Kidney epithelial cell (primary cell): ENCODE results near the gene PLA2G3. TPM values are rescaled to one million over a fixed set of nuclear protein-coding genes. Genes with fewer than 3 reads are reported as not detected.

Source experiments
- DNase-seq: peaks from one replicate; pipeline ENCODE4 v3.0.0-alpha.2; 2010; ENCODE audit warnings: low read depth
- H3K27me3 ChIP-seq: 2 replicates; pipeline ENCODE4 v1.6.0; 2011; ENCODE audit warnings: low read length; ENCODE audit not compliant: control insufficient read depth, insufficient read depth
- H3K36me3 ChIP-seq: 2 replicates; pipeline ENCODE4 v1.5.1; 2011; ENCODE audit warnings: low read length; ENCODE audit not compliant: control insufficient read depth, insufficient read depth
- H3K4me3 ChIP-seq: 2 replicates; pipeline ENCODE4 v1.5.1; 2011; ENCODE audit warnings: low read depth, mild to moderate bottlenecking, control low read depth, low read length
- total RNA-seq: library from RNA; depleted of rRNA; stranded (reverse); fragments of >200 nt; gene quantifications from 2 replicates; pipeline ENCODE4 v1.2.3, GENCODE V29; 2015
- TF ChIP-seq, protein P1 (sequence below): IDR thresholded peaks from 2 replicates; pipeline ENCODE4 v1.5.1; 2011; ENCODE audit warnings: mild to moderate bottlenecking, moderate library complexity, low read length, control low read depth, inconsistent platforms; ENCODE audit not compliant: insufficient read depth, poor library complexity, severe bottlenecking

Gene PLA2G3
- total RNA-seq, 1 donor from 2014 or later = 0.46 TPM

DNA sequence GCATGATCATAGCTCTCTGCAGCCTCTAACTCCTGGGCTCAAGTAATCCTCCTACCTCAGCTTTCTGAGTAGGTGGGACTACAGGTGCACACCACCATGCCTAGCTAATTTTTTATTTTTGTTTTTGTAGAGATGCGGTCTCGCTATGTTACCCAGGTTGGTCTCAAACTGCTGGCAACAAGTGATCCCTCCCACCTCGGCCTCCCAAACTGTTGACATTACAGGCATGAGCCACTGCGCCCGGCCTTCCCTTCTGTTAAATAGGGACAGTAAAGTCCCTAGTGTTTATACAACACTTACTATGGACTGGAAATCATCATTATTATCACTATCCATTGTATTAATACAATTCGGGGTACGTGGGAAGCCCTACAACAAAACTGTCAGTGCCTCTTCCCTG lies 45.6 kb downstream of the PLA2G3 start:
- no peak for DNase-seq
- Histone ChIP-seq H3K27me3 (no peaks in the 10 kb centered on the region), H3K4me3 (no peak overlapping the region), H3K36me3 (peaks cover 19% of the 10 kb centered on the region)
- TF ChIP-seq, protein P1, sequence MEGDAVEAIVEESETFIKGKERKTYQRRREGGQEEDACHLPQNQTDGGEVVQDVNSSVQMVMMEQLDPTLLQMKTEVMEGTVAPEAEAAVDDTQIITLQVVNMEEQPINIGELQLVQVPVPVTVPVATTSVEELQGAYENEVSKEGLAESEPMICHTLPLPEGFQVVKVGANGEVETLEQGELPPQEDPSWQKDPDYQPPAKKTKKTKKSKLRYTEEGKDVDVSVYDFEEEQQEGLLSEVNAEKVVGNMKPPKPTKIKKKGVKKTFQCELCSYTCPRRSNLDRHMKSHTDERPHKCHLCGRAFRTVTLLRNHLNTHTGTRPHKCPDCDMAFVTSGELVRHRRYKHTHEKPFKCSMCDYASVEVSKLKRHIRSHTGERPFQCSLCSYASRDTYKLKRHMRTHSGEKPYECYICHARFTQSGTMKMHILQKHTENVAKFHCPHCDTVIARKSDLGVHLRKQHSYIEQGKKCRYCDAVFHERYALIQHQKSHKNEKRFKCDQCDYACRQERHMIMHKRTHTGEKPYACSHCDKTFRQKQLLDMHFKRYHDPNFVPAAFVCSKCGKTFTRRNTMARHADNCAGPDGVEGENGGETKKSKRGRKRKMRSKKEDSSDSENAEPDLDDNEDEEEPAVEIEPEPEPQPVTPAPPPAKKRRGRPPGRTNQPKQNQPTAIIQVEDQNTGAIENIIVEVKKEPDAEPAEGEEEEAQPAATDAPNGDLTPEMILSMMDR = no peak

DNA sequence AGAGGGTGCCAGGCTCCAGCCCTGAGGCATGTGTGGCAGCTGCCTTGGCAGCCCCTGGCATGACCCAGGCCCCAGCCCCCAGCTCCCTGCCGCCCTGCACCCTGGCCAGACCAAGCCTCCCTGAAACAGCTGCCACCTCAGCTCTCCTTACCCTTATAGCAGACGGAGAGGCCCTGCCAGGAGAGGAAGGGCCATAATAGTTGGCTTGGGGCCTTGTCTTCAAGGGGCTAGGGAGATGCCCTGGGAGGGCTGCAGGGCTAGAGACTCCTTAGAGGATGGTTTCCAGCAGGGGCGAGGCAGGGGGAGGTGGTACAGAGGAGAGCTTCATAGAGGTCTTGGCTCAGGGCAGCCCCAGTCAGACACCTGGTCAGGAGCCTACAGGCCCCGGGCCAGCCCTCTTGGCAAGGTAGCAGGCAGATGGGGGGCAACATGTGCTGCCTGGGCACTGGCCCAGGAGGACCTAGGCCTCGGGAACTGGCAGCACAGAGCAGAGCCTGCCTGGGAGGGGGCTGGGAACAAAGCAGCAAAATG lies 46.2 kb downstream of the PLA2G3 start:
- no peak for DNase-seq

DNA sequence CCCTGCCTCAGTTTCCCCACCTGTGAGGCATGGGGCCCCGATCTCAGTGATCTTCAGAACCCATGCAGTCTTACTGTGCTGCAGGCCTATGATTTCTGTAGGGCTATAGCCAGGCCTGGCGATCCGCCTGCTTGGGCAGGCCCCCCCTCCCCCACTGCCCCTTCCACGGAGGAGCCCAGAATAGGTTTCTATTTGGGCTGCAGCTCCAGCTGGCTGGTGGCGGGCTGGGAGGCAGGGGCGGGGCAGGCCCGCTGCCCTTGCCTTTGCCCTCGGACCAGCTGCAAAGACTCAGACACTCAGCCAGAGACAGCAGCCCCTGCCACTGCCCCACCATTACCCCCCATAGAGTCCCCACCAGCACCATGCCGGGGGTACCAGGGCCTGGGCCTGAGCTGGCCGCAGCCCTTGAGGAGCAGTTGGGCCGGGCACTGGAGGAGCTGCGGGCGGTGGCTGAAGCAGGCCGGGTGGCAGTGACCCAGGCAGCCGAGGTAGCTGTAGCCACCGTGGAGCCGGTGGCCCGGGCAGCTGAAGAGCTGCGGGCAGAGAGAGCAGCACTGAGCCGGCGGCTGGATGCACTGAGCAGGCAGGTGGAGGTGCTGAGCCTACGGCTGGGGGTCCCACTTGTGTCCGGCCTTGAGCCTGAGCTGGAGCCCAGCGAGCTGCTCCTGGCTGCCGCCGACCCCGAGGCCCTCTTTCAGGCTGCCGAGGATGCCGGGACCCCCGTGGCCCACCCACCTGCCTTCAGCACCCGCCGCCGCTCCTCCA lies 47.0 kb downstream of the PLA2G3 start:
- H3K27me3 ChIP-seq = no peaks in the 10 kb centered on the region
- H3K36me3 ChIP-seq = peaks cover 23% of the 10 kb centered on the region
- no peak for DNase-seq
- H3K4me3 ChIP-seq = no peak overlapping the region
- TF ChIP-seq, protein P1 = no peak

More for the DNA sequence above, 46.2 kb downstream of the PLA2G3 start:
- Histone ChIP-seq H3K36me3 (peaks cover 21% of the 10 kb centered on the region), H3K4me3 (no peak overlapping the region), H3K27me3 (no peaks in the 10 kb centered on the region)
- TF ChIP-seq, protein P1 = no peak

DNA sequence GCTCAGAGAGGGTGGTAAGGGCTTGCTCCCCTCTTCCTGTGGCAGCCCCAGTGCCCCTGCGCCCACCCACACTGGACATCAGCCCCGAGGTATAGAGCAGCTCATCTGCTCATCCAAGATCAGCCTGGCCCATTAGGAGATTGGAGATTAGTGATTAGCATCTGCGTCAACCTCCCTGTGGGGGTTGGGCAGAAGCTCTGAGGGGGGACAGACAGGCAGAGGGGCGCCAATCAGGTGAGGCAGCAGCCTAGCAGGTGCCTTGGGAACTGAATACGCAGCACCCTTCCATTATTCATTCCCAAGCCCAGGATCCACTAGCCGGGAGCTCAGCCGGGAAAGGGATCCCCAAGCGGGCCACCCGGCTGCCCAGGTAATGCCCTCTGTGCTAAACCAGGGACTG lies 48.1 kb downstream of the PLA2G3 start:
- TF ChIP-seq, protein P1 = no peak
- Histone ChIP-seq H3K4me3 (no peak overlapping the region), H3K27me3 (no peaks in the 10 kb centered on the region), H3K36me3 (peaks cover 21% of the 10 kb centered on the region)
- no peak for DNase-seq

DNA sequence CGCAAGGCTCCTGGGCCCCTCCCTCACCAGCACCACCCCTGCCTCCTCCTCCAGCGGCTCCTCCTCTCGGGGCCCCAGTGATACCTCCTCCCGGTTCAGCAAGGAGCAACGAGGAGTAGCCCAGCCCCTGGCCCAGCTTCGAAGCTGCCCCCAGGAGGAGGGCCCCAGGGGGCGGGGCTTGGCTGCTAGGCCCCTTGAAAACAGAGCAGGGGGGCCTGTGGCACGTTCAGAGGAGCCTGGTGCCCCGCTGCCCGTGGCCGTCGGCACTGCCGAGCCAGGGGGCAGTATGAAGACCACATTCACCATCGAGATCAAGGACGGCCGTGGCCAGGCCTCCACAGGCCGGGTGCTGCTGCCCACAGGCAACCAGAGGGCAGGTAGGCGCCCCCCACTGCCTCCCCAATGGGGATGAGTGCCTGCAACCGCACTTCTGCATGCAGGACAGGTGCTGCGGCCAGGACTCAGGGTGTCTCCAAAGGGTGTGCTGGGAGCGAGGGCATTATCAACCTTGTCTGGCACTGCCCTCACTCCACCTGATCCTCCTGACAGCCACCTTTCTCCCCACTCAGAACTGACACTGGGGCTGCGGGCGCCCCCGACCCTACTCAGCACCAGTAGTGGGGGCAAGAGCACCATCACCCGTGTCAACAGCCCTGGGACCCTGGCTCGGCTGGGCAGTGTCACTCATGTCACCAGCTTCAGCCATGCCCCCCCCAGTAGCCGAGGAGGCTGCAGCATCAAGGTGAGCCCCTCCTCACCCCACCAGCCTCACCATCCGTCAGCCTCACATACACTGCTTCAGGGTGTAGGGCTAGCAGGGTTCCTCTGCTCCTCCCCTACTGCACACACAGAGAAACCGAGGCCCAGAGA lies 49.0 kb downstream of the PLA2G3 start:
- peaks cover 16% of the 10 kb centered on the region for H3K36me3 ChIP-seq
- H3K4me3 ChIP-seq = no peak overlapping the region
- H3K27me3 ChIP-seq = no peaks in the 10 kb centered on the region
- DNase-seq = no peak
- TF ChIP-seq, protein P1 = no peak
